AG09309 (cell line): Measurements from ENCODE around the gene SLC6A17.

Experiments
- DNase-seq: peaks from one replicate; pipeline ENCODE4 v3.0.0-alpha.2; 2010; ENCODE audit warnings: low read depth
- H3K4me3 ChIP-seq: 2 replicates; pipeline ENCODE4 v1.5.1; 2011; ENCODE audit warnings: mild to moderate bottlenecking, low read depth, low read length, moderate library complexity; ENCODE audit not compliant: control insufficient read depth
- TF ChIP-seq, protein P1 (sequence below): IDR thresholded peaks from 2 replicates; pipeline ENCODE4 v1.5.1; 2011; ENCODE audit warnings: mild to moderate bottlenecking, low read depth, low read length, inconsistent platforms; ENCODE audit not compliant: insufficient read depth, control insufficient read depth; ENCODE audit errors: missing control alignments

The SLC6A17 gene

DNA sequence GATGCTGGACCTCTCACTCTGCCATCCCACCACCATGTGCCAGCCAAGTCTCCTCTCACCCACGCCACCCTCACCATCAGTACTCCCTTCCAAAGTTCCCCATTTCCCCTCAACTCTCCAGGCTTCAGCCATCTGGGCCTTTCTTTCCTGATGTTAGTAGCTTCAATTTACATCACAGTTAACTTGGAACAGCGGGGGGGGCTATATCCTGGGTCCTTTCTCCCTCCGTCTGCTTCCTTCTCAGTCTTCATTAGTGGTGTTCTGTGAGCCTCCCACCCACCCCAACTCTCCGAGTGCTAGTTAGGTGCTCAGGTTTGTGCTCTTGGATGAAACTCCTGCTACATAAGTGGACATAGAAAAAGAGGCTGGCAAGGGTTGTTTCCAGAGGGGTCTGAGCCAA, 91.8 kb downstream of the SLC6A17 start:
- no peak overlapping the region for H3K4me3 ChIP-seq
- TF ChIP-seq, protein P1, sequence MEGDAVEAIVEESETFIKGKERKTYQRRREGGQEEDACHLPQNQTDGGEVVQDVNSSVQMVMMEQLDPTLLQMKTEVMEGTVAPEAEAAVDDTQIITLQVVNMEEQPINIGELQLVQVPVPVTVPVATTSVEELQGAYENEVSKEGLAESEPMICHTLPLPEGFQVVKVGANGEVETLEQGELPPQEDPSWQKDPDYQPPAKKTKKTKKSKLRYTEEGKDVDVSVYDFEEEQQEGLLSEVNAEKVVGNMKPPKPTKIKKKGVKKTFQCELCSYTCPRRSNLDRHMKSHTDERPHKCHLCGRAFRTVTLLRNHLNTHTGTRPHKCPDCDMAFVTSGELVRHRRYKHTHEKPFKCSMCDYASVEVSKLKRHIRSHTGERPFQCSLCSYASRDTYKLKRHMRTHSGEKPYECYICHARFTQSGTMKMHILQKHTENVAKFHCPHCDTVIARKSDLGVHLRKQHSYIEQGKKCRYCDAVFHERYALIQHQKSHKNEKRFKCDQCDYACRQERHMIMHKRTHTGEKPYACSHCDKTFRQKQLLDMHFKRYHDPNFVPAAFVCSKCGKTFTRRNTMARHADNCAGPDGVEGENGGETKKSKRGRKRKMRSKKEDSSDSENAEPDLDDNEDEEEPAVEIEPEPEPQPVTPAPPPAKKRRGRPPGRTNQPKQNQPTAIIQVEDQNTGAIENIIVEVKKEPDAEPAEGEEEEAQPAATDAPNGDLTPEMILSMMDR: no peak
- no peak for DNase-seq

DNA sequence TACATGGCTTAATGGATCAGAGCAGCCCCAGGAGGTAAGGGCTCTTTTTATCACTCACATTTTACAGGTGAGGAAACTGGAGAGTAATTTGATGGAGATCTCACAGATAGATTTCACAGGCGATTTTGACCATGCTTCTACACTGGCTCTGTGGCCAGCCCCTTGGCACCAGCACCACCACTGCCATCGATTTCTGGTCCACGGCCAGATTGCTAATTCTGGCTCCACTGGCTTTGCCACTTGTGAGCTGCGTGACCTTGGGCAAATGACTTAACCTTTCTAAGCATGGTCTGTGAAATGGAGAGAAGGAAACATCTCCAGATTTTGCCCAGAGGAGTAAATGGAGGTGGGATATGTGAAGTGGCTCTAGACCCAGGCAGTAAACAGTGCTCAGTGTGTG, 92.4 kb downstream of the SLC6A17 start:
- H3K4me3 ChIP-seq: no peak overlapping the region
- TF ChIP-seq, protein P1: no peak
- no peak for DNase-seq

DNA sequence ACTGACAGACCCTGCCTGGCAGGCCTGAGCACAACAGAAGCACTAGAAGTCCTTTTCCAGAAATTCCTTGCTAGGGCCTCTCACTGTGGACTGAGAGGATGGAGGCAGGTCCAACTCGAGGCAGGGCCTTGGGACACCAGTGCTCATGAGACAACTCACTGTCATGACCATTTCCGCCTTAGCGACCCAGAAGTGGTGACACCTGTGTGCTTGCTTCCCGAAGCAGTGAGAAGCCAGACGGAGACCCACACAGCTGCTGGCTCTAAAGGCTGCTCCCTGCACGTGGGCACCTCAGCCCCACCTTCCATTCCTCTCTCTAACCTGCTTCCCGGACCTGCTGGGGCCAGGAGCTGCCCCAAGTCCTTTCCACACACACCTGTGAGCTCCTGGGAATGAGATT, 92.9 kb downstream of the SLC6A17 start:
- DNase-seq: no peak
- TF ChIP-seq, protein P1: no peak
- H3K4me3 ChIP-seq: no peak overlapping the region

DNA sequence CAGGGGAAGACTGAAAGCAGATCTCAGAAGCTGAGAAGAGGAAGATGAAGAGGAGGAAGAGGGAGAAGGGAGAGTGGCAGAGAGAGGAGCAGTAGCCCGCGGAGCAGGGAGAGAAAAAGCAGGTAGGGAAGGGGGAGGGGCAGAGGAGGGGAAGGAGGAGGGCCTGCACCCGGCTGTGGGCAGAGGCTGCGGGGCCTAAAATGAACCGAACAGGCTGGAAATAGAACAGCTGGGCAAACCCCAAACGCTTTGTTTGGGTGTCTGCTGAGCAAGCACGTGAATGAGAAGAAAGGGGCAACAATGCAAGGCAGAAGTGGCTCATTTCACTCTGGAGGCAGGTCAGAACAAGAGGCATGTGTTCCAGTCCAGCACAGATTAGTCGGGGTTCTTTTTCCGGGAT, 93.3 kb downstream of the SLC6A17 start:
- TF ChIP-seq, protein P1: no peak
- H3K4me3 ChIP-seq: no peak overlapping the region
- no peak for DNase-seq

DNA sequence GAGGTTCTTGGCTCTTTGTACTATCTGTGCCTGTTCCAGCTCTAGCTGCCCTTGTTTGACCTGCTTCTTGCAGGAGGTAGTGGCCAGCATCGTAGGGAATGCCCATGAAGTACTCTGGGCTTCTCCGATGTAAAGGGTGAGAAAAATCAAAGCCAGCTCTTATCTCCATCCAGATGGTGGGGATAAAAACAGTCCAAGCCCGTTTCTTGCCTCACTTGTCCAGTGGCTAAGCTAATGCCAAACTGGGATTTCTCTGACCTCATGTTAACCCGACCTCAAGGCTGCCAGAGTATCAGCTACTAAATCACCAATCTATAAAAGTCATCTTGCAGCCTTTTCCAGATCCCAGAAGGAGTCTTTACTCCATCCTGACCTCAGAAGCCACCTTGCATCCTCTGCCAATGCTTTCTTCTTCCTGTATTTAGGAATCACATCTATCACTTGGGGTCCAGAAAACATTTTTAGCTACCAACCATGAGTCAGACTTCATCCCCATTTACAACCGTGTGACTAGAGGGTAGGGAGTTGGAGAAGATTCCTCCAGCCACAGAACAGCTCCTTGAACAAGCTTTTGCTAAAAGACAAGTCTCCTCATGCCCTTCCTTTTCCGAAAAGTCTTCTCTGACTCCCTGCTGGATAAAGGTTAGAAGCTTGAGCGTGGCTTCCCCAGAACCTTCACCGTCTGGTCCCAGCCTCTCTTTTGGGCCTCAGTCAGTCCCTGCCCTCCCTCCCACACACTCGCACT, 95.8 kb downstream of the SLC6A17 start:
- TF ChIP-seq, protein P1: no peak
- no peak overlapping the region for H3K4me3 ChIP-seq
- DNase-seq: peak; percentile 16

DNA sequence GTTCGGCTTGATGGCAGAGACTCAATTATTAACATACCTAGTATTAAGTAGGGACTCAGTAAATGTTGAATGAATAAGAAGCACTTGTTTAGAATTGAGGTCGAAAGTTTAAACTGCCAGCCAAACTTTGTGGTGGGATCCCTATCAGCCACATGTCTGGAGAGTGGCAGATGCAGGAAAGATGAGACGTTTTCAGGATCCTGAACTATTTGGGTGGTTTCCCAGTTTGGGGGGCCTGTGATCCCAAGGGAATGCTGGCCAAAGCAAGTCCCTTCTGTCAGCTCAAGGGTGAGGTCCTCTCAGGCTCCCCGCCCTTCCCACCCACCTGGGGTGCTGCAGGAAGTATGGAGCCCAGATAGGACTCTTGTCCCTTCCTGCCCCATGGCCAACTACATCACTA, 98.5 kb downstream of the SLC6A17 start:
- TF ChIP-seq, protein P1: no peak
- H3K4me3 ChIP-seq: no peak overlapping the region
- no peak for DNase-seq

DNA sequence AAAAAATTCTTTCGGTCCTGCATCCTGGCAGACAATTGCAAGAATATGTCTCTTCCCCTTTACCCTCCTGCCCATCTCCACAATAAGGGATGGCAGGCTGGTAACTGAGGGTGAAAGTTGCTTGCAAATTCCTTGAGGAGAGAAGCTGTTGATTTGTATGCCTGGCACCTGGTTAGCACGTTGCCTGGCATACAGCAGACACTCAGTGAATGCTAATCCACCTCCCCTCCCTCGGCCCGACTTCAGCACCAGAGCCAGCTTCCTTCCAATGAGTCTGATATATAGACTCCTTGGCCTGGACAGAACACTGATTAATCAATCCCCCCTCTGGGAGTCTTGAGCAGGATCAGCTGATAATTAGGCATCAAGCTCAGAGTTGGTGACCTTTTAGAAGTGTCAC, 99.0 kb downstream of the SLC6A17 start:
- TF ChIP-seq, protein P1: no peak
- DNase-seq: no peak
- no peak overlapping the region for H3K4me3 ChIP-seq
